ENCODE measurements around the gene CDC34.

CDC34 gene

GRCh38 chr19:518598-519231 lies 12.8 kb upstream of the CDC34 start:
- in situ Hi-C loops (cut with HindIII; ENCODE audit: low sequenced_read_pairs): no loop called here

GRCh38 chr19:519449-519865 lies 12.1 kb upstream of the CDC34 start:
- in situ Hi-C loops (cut with HindIII; ENCODE audit: low sequenced_read_pairs): no loop called here

GRCh38 chr19:522726-523125 lies 8.8 kb upstream of the CDC34 start:
- in situ Hi-C loops (cut with HindIII; ENCODE audit: low sequenced_read_pairs): loop anchor here (5.0 kb wide), 1 partner anchor 100 kb away; no protein-coding TSS in a partner anchor

- in situ Hi-C loops (cut with HindIII; ENCODE audit: low sequenced_read_pairs): loop anchor here (5.0 kb wide), 1 partner anchor 98 kb away; no protein-coding TSS in a partner anchor
Measured at GRCh38 chr19:524062-524674, 7.4 kb upstream of the CDC34 start.

- in situ Hi-C loops (cut with HindIII; ENCODE audit: low sequenced_read_pairs): no loop called here
Measured at GRCh38 chr19:525029-525428, 6.5 kb upstream of the CDC34 start.

GRCh38 chr19:525857-526419 lies 5.6 kb upstream of the CDC34 start:
- in situ Hi-C loops (cut with HindIII; ENCODE audit: low sequenced_read_pairs): no loop called here

GRCh38 chr19:530134-531008 lies 1.2 kb upstream of the CDC34 start:
- in situ Hi-C loops (cut with HindIII; ENCODE audit: low sequenced_read_pairs): no loop called here

GRCh38 chr19:531009-531752 lies 379 bp upstream of the CDC34 start:
- in situ Hi-C loops (cut with HindIII; ENCODE audit: low sequenced_read_pairs): no loop called here

GRCh38 chr19:532561-533363 lies 1.2 kb downstream of the CDC34 start:
- in situ Hi-C loops (cut with HindIII; ENCODE audit: low sequenced_read_pairs): no loop called here

GRCh38 chr19:533364-534058 lies 2.0 kb downstream of the CDC34 start:
- in situ Hi-C loops (cut with HindIII; ENCODE audit: low sequenced_read_pairs): no loop called here

GRCh38 chr19:534088-534487 lies 2.5 kb downstream of the CDC34 start:
- in situ Hi-C loops (cut with HindIII; ENCODE audit: low sequenced_read_pairs): no loop called here

GRCh38 chr19:535017-535835 lies 3.7 kb downstream of the CDC34 start:
- in situ Hi-C loops (cut with HindIII; ENCODE audit: low sequenced_read_pairs): no loop called here

- in situ Hi-C loops (cut with HindIII; ENCODE audit: low sequenced_read_pairs): no loop called here
Measured at GRCh38 chr19:536031-536880, 4.7 kb downstream of the CDC34 start.

GRCh38 chr19:536881-537404 lies 5.4 kb downstream of the CDC34 start:
- in situ Hi-C loops (cut with HindIII; ENCODE audit: low sequenced_read_pairs): no loop called here

GRCh38 chr19:538641-539428 lies 7.3 kb downstream of the CDC34 start:
- in situ Hi-C loops (cut with HindIII; ENCODE audit: low sequenced_read_pairs): no loop called here

GRCh38 chr19:539429-540030 lies 8.0 kb downstream of the CDC34 start:
- in situ Hi-C loops (cut with HindIII; ENCODE audit: low sequenced_read_pairs): no loop called here
